Endothelial cell of umbilical vein (primary cell): ENCODE results near the gene BTN1A1.

ENCODE experiments used
- CTCF ChIP-seq, 2 donors: IDR thresholded peaks; 1 replicate in 1 of 2; 2 replicates in 1 of 2; pipeline ENCODE4 v1.5.1; 2011; ENCODE audit warnings: low read length in 2 of 2, mild to moderate bottlenecking in 2 of 2, moderate library complexity in 2 of 2, control low read depth in 1 of 2, inconsistent platforms in 1 of 2, low read depth in 1 of 2; ENCODE audit not compliant: insufficient read depth in 1 of 2; ENCODE audit errors: extremely low read depth in 1 of 2
- EZH2 ChIP-seq: IDR thresholded peaks from 2 replicates; pipeline ENCODE4 v1.6.1; 2012; ENCODE audit warnings: borderline replicate concordance, low read depth, mild to moderate bottlenecking, moderate library complexity, low read length, inconsistent platforms; ENCODE audit not compliant: severe bottlenecking
- FOS ChIP-seq: IDR thresholded peaks from 2 replicates; pipeline ENCODE4 v1.6.1; 2011; ENCODE audit warnings: mild to moderate bottlenecking, low read length, moderate library complexity, borderline replicate concordance; ENCODE audit not compliant: insufficient read depth
- GATA2 ChIP-seq: IDR thresholded peaks from 2 replicates; pipeline ENCODE4 v1.7.0; 2011; ENCODE audit warnings: low read depth, mild to moderate bottlenecking, moderate library complexity, mixed read lengths, low read length; ENCODE audit not compliant: insufficient read length, insufficient read depth
- JUN ChIP-seq: IDR thresholded peaks from 2 replicates; pipeline ENCODE4 v1.6.1; 2011; ENCODE audit warnings: borderline replicate concordance, low read depth; ENCODE audit not compliant: insufficient read length, insufficient read depth
- MAX ChIP-seq: IDR thresholded peaks from 2 replicates; pipeline ENCODE4 v1.6.1; 2011; ENCODE audit not compliant: insufficient read depth, insufficient read length
- MYC ChIP-seq: IDR thresholded peaks from one replicate; pipeline ENCODE4 v1.6.1; 2011; ENCODE audit warnings: mild to moderate bottlenecking, low read depth, low read length
- POLR2A ChIP-seq: IDR thresholded peaks from 2 replicates; pipeline ENCODE4 v1.6.1; 2012; ENCODE audit warnings: low read depth, mild to moderate bottlenecking, control low read depth, low read length
- POLR2AphosphoS5 ChIP-seq: IDR thresholded peaks from 2 replicates; pipeline ENCODE4 v1.6.1; 2012; ENCODE audit warnings: low read depth, mild to moderate bottlenecking, control low read depth, low read length, moderate library complexity; ENCODE audit not compliant: insufficient read depth

- TF ChIP-seq EZH2: no peak
- TF ChIP-seq CTCF (IDR thresholded peaks at IDR 0.05; ENCODE audit: extremely low read depth in 1 of 2, insufficient read depth in 1 of 2, low read depth in 1 of 2, low read length in 2 of 2): no peak
- TF ChIP-seq MAX: no peak
- TF ChIP-seq POLR2A: no peak
- no peak for TF ChIP-seq JUN
- TF ChIP-seq FOS: no peak
- TF ChIP-seq MYC: no peak
- TF ChIP-seq POLR2AphosphoS5: no peak
- TF ChIP-seq GATA2: no peak
Observed at GRCh38 chr6:26483727-26484126, 16.4 kb upstream of the BTN1A1 start.
